ENCODE results near the gene CLMP.

DNA sequence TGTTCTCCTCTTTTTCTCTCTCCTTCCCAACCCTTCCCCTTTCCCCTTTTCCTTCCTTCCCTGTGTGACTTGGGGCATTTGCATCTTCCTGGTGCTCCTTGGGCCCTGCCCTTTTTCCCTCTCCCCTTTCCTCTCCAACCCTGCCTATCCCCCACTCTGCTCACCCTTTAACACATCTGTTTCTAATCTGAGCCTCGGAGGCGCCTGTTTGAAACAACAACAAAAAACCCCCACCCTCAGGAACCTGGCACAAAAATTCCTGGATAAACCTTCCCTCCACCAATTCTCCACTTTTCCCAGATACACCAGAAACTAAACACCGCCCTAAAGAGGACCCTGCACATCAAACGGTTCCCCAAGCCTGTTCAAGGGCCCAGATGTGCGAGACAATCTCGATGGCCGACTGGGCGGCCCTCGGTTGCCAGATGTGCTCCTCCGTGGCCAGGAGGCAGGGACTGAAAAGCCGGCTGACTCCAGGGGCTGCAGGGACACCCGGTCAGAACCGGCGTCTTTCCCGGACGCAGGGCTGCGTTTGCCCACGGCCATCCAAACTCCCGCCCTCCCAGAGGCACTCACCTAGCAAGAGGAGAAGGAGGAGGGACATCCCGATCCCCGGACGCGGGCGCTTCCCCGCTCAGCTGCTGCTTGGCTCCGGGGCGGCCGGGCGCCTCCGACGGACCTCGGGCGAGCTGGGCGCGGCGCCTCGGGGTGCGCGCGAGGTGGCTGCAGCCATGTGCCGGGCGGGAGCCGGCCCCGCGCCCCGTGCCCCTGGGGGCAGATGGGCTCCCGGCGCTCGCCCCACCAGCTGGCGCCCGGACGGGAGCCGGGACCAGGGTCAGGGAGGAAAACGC is 486 bp downstream of the CLMP start:
- TF ChIP-seq, protein P1, sequence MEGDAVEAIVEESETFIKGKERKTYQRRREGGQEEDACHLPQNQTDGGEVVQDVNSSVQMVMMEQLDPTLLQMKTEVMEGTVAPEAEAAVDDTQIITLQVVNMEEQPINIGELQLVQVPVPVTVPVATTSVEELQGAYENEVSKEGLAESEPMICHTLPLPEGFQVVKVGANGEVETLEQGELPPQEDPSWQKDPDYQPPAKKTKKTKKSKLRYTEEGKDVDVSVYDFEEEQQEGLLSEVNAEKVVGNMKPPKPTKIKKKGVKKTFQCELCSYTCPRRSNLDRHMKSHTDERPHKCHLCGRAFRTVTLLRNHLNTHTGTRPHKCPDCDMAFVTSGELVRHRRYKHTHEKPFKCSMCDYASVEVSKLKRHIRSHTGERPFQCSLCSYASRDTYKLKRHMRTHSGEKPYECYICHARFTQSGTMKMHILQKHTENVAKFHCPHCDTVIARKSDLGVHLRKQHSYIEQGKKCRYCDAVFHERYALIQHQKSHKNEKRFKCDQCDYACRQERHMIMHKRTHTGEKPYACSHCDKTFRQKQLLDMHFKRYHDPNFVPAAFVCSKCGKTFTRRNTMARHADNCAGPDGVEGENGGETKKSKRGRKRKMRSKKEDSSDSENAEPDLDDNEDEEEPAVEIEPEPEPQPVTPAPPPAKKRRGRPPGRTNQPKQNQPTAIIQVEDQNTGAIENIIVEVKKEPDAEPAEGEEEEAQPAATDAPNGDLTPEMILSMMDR (IDR thresholded peaks at IDR 0.05): no peak
- no peak for TF ChIP-seq EP300 (IDR thresholded peaks at IDR 0.05)

All from ovary (tissue), 3 donors.